ENCODE measurements around the gene SGMS1. TPM values are rescaled to one million over a fixed set of nuclear protein-coding genes. Genes with fewer than 3 reads are reported as not detected.

Gene SGMS1
- total RNA-seq, 3 donors from 2014 or later: 66.5 to 114 (median 80.1) TPM

GRCh38 chr10:50640238-50640637 lies 16.5 kb upstream of the SGMS1 start:
- DNase-seq (ENCODE audit: low spot score in 2 of 2): no peak
- intact Hi-C loops (cut with DNase I; ENCODE audit: low total_unique reads): no loop called here
- Histone ChIP-seq H3K36me3 (no peaks in the 10 kb centered on the region), H3K27me3 (no peaks in the 10 kb centered on the region), H3K4me3 (no peak overlapping the region), H3K4me1 (no peaks in the 10 kb centered on the region), H3K9me3 (no peaks in the 10 kb centered on the region), H3K27ac (no peak overlapping the region)
- TF ChIP-seq CTCF (IDR thresholded peaks at IDR 0.05) (no peak), POLR2A (IDR thresholded peaks at IDR 0.05) (no peak), POLR2AphosphoS5 (IDR thresholded peaks at IDR 0.05) (no peak)

- H3K36me3 ChIP-seq: no peaks in the 10 kb centered on the region
- no peak for TF ChIP-seq CTCF (IDR thresholded peaks at IDR 0.05)
- TF ChIP-seq POLR2AphosphoS5 (IDR thresholded peaks at IDR 0.05): no peak
- TF ChIP-seq POLR2A (IDR thresholded peaks at IDR 0.05): no peak
- intact Hi-C loops (cut with DNase I; ENCODE audit: low total_unique reads): no loop called here
These were observed 13.1 kb upstream of the SGMS1 start for GRCh38 chr10:50636618-50637579.

GRCh38 chr10:50635286-50635685 lies 11.5 kb upstream of the SGMS1 start:
- Histone ChIP-seq H3K27me3 (no peaks in the 10 kb centered on the region), H3K27ac (no peak overlapping the region), H3K36me3 (no peaks in the 10 kb centered on the region), H3K4me3 (no peak overlapping the region), H3K4me1 (no peaks in the 10 kb centered on the region), H3K9me3 (no peaks in the 10 kb centered on the region)
- DNase-seq (ENCODE audit: low spot score in 2 of 2): no peak
- intact Hi-C loops (cut with DNase I; ENCODE audit: low total_unique reads): no loop called here
- TF ChIP-seq CTCF (IDR thresholded peaks at IDR 0.05) (no peak), POLR2A (IDR thresholded peaks at IDR 0.05) (no peak), POLR2AphosphoS5 (IDR thresholded peaks at IDR 0.05) (no peak)

More at GRCh38 chr10:50636618-50637579, 13.1 kb upstream of the SGMS1 start:
- Histone ChIP-seq H3K27ac (no peak overlapping the region), H3K9me3 (no peaks in the 10 kb centered on the region), H3K4me3 (no peak overlapping the region), H3K27me3 (no peaks in the 10 kb centered on the region), H3K4me1 (no peaks in the 10 kb centered on the region)
- DNase-seq (ENCODE audit: low spot score in 2 of 2): no peak

- intact Hi-C loops (cut with DNase I; ENCODE audit: low total_unique reads): no loop called here
- Histone ChIP-seq H3K4me1 (no peaks in the 10 kb centered on the region), H3K27me3 (no peaks in the 10 kb centered on the region), H3K9me3 (no peaks in the 10 kb centered on the region), H3K36me3 (no peaks in the 10 kb centered on the region), H3K4me3 (no peak overlapping the region), H3K27ac (no peak overlapping the region)
- no peak for TF ChIP-seq POLR2AphosphoS5 (IDR thresholded peaks at IDR 0.05)
- TF ChIP-seq POLR2A (IDR thresholded peaks at IDR 0.05): no peak
- TF ChIP-seq CTCF (IDR thresholded peaks at IDR 0.05): no peak
- DNase-seq (ENCODE audit: low spot score in 2 of 2): no peak
These were observed 10.7 kb upstream of the SGMS1 start for GRCh38 chr10:50634479-50634878.

- no peak for DNase-seq (ENCODE audit: low spot score in 2 of 2)
- intact Hi-C loops (cut with DNase I; ENCODE audit: low total_unique reads): no loop called here
- Histone ChIP-seq H3K36me3 (no peaks in the 10 kb centered on the region), H3K4me3 (no peak overlapping the region), H3K9me3 (no peaks in the 10 kb centered on the region), H3K4me1 (no peaks in the 10 kb centered on the region), H3K27me3 (no peaks in the 10 kb centered on the region), H3K27ac (no peak overlapping the region)
- TF ChIP-seq CTCF (IDR thresholded peaks at IDR 0.05) (no peak), POLR2A (IDR thresholded peaks at IDR 0.05) (no peak), POLR2AphosphoS5 (IDR thresholded peaks at IDR 0.05) (no peak)
These were observed 7.3 kb upstream of the SGMS1 start for GRCh38 chr10:50631052-50631451.

Data from breast epithelium (tissue), 4 donors.